T-helper 9 cell (primary cell): Measurements from ENCODE around the gene R3HCC1L.

Source experiments
- DNase-seq: peaks from one replicate; pipeline ENCODE4 v3.0.0-alpha.2; 2020
- total RNA-seq, 2 donors: gene quantifications; one replicate each; lab custom pipeline; 2026; lab: John Stamatoyannopoulos, UW

R3HCC1L gene
- 26.8 to 52.3 reads per million in 2 donors for total RNA-seq

GRCh38 chr10:98134431-98135221, at the start of gene R3HCC1L:
TSS of gene R3HCC1L (plus strand) at chr10:98134657. CDS start at chr10:98208115, 73,458 bp downstream.
- DNase-seq = peak; percentile 90

GRCh38 chr10:98085238-98085637, 49.2 kb upstream of the R3HCC1L start:
- DNase-seq = no peak

DNA sequence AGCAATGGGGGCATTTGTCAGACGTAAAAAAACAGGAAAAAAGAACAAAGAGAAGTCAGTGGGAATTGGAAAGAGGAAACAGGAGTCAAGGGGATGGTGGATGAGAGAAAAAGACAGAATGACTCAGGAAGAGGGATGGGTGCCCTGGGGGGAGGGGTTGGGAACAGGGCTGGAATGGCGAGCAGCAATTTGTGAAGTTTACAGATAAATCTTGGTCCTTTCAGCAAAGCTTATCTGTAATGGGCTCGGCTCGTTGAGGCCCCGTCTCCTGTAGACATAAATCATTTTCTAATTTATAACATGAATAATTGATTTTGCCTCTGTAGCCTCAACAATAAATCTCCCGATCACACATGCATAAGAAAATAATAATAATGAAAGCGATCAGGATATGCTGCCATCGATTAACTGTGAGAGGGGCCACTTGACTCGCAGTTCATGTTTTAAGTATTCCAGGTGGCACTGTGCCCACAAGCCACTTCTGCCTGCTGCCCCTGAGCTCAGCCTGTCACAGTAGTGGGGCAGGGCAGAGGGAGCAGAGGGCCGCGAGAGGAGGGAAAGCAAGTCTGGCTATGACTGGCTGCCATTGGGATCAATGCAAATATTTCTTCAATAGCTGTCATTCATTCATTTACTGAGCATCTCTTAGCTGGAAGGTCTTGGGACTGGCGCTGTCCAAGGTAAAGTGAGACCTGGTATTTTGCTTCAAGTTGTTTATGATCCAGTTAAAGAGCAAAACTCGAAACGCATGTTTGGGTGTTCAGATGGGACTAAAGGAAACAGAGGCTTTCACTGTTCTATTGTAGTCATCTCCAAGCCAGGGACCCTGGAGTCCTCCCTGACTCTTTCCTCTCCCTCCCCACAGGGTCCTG, 47.4 kb upstream of the R3HCC1L start:
- no peak for DNase-seq

GRCh38 chr10:98088186-98088971, 46.1 kb upstream of the R3HCC1L start:
- DNase-seq = no peak

DNA sequence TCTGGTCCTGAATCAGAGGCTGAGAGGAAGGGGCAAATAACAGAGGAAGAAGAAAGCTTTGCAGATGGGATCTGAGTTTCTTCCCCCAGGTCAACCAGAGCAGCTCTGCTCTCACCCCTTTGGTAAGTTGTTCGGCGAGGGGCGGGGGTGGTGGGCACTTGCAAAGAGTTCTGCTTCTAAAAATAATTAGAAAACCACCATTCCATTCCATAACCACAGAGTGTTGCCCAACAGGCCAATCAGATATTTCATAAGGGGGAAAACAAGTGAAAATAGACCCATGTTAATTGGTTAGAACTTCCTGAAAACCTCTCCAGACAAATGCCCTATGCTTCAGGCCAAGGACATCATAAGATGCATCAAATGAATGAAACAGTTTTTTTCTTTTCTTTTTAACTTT, 43.6 kb upstream of the R3HCC1L start:
- DNase-seq = no peak

DNA sequence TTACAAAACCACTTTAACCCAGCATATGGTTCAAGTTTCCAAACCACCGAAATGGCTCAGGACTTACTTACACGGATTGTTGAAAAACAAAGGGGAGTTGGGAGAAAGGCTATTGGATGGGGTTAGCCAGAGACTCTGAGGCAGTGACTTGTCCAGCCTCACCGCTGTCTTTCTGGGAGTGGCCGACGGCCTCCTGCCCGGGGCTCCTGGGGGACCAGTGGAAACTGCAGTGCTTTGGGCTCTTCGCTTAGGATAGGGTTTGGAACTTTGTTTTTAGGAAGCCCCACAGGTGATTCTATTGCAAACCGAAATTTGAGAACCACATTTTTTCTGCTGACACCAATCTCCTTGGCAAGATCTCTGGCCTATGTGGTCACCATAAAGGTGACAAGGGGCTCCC, 38.1 kb upstream of the R3HCC1L start:
- no peak for DNase-seq

DNA sequence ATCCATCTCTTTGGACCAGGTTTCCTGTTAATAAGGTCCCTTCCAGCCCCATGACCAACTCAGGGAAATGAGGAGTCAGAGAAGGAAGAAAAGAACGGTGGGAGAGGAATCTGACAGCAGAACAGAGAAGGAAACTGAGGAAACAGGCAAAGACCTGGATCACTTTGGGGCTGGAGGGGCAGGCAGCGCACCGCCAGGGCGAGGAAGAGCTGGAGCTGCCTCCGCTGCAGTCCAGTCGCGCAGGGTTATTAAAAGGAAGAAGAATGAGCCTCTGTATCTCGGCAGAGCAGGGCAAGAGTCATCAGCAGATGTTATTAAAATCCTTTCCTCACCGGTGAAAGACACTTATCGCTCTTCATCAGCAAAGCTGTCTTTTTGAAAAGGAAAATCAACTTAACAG, 37.7 kb upstream of the R3HCC1L start:
- no peak for DNase-seq

DNA sequence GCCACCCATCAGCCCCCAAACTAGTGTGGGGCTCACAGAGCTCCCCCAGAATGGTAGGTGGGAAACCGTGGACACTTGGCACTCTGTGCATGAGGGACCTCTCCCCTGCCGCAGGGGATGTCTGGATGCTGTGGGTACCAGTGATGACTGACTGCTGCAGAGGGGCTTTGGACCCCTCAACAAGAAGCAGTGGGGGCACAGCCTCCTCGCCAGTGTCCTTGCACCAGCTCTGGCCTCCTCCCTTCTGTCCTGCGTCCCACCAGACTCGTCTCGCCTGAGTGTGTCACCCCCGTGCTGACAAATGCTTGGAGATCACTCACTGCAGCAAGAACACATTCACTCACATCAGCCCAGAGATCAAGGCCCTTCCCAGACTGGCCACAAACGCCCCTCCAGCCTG, 37.3 kb upstream of the R3HCC1L start:
- no peak for DNase-seq

DNA sequence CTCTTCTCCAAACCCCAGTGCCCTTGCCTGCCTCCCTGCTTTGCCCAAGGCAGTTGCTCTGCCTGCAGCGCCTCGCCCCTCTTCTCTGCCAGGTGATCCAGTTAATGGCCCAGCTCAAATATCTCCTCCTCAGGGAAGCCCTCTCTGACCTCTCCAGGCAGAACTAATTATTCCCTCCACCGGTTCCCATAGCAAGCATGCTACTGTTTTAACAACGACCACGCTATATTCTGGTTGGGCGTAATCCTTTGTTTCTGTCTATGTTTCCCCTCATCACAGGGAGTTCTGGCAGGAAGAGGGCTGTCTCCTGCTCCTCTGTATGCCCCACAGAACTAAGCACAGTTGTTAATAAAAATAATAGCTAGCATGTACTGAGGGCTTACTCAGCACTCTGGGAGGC, 36.8 kb upstream of the R3HCC1L start:
- DNase-seq = no peak

- DNase-seq = no peak
Observed at GRCh38 chr10:98098247-98098646, 36.2 kb upstream of the R3HCC1L start.

GRCh38 chr10:98100476-98100875, 34.0 kb upstream of the R3HCC1L start:
- no peak for DNase-seq

DNA sequence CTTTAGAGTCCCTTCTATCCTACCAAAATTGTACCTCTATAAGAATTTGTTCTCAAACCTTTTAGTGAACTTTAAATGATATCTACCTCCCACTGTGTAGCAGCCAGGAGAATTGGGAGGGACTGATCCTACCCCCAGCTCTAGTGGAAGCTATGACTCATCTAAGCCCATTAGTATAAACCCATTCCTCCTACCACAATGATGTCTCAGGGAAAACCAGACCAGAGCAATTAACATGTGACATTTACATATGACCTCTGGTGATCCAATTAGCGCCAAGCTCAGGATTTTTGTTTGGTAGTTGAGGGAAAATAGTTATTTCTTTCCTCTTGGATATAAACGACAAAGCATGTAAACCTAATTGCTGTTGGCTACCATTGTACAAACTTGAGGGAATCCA, 33.1 kb upstream of the R3HCC1L start:
- no peak for DNase-seq

GRCh38 chr10:98104125-98104524, 30.3 kb upstream of the R3HCC1L start:
- no peak for DNase-seq

DNA sequence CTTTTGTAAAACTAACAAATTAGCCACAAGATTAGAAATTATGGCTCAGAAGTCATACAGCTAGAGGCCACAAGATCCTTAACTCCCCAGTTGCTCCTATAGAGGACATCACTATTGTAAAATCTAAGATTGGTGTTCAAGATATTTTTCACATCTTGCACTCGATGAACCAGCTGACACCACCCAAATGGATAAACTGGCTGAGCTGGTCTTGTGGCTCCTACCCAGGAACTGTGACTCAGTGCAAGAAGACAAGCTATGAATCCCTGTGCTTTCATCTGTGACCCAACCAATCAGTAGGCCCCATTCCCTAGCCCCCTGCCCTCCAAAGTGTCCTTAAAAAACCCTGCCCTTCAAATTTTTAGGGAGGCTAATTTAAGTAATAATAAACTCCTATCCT, 27.9 kb upstream of the R3HCC1L start:
- DNase-seq = no peak

- no peak for DNase-seq
Observed at GRCh38 chr10:98107644-98108430, 26.6 kb upstream of the R3HCC1L start.

- no peak for DNase-seq
Observed at GRCh38 chr10:98110356-98110755, 24.1 kb upstream of the R3HCC1L start.

GRCh38 chr10:98115031-98115787, 19.2 kb upstream of the R3HCC1L start:
- DNase-seq = no peak

DNA sequence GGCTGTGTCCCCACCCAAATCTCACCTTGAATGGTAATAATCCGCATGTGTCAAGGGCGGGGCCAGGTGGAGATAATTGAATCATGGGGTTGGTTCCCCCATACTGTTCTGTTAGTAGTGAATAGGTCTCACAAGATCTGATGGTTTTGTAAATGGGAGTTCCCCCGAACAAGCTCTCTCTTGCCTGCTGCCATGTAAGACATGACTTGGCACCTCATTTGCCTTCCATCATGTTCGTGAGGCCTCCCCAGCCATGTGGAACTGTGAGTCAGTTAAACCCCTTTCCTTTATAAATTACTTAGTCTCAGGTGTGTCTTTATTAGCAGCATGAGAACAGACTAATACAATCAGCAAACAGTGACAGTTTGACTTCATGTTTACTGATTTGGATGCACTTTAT, 14.6 kb upstream of the R3HCC1L start:
- DNase-seq = no peak

GRCh38 chr10:98125940-98126631, 8.4 kb upstream of the R3HCC1L start:
- no peak for DNase-seq

GRCh38 chr10:98128802-98129201, 5.7 kb upstream of the R3HCC1L start:
- DNase-seq = no peak

GRCh38 chr10:98131619-98132018, 2.8 kb upstream of the R3HCC1L start:
- DNase-seq = no peak
